HepG2 (cell line): ENCODE measurements around the gene OR6S1. TPM values are rescaled to one million over a fixed set of nuclear protein-coding genes. Genes with fewer than 3 reads are reported as not detected.
A peak's percentile ranks its signal among the peaks of the same experiment; 100 is the strongest.

Experiments
- ATF2 ChIP-seq: sonication (generic); formaldehyde crosslinking; IDR thresholded peaks from 2 replicates; pipeline ENCODE4 v1.4.0; 2020; ENCODE audit warnings: missing genetic modification reagents
- ETV5 ChIP-seq: IDR thresholded peaks from 2 replicates; pipeline ENCODE4 v1.6.1; 2018; ENCODE audit warnings: missing biosample characterization, missing genetic modification reagents, inconsistent platforms, borderline replicate concordance
- FOXC1 ChIP-seq: sonication (generic); formaldehyde crosslinking; IDR thresholded peaks from 2 replicates; pipeline ENCODE4 v1.8.0; 2022; ENCODE audit warnings: mild to moderate bottlenecking, missing genetic modification reagents, borderline replicate concordance
- HNF1B ChIP-seq: sonication (generic); formaldehyde crosslinking; IDR thresholded peaks from 2 replicates; pipeline ENCODE4 v1.5.1; 2020; ENCODE audit warnings: mild to moderate bottlenecking, moderate library complexity, missing genetic modification reagents
- KAT7 ChIP-seq: IDR thresholded peaks from 2 replicates; pipeline ENCODE4 v1.6.1; 2018; ENCODE audit warnings: borderline replicate concordance, missing compliant biosample characterization
- NCOA2 ChIP-seq: sonication (generic); formaldehyde crosslinking; IDR thresholded peaks from 2 replicates; pipeline ENCODE4 v1.8.0; 2022; ENCODE audit warnings: inconsistent platforms
- NR1H2 ChIP-seq: sonication (generic); formaldehyde crosslinking; IDR thresholded peaks from 2 replicates; pipeline ENCODE4 v1.8.1; 2022; ENCODE audit warnings: low read depth, missing genetic modification reagents, borderline replicate concordance
- NR2F2 ChIP-seq: IDR thresholded peaks from 2 replicates; pipeline ENCODE4 v1.6.1; 2012; ENCODE audit warnings: low read depth, inconsistent platforms, borderline replicate concordance
- RBFOX2 ChIP-seq: fragments of 200-400 bp; formaldehyde crosslinking; IDR thresholded peaks from 2 replicates; pipeline ENCODE4 v1.6.1; 2017; ENCODE audit warnings: low read depth, mild to moderate bottlenecking, low read length
- SALL1 ChIP-seq: sonication (generic); formaldehyde crosslinking; IDR thresholded peaks from 2 replicates; pipeline ENCODE4 v1.8.0; 2022; ENCODE audit warnings: mild to moderate bottlenecking, missing genetic modification reagents
- SMARCC2 ChIP-seq: fragments of 450-650 bp; IDR thresholded peaks from 2 replicates; pipeline ENCODE4 v1.6.1; 2017; ENCODE audit warnings: antibody characterized with exemption, mild to moderate bottlenecking
- SRY ChIP-seq: sonication (generic); formaldehyde crosslinking; IDR thresholded peaks from 2 replicates; pipeline ENCODE4 v1.8.0; 2022; ENCODE audit warnings: mild to moderate bottlenecking, missing genetic modification reagents
- TEF ChIP-seq: sonication (generic); formaldehyde crosslinking; IDR thresholded peaks from 2 replicates; pipeline ENCODE4 v1.5.0; 2020; ENCODE audit warnings: missing genetic modification reagents
- TFDP2 ChIP-seq: sonication (generic); formaldehyde crosslinking; IDR thresholded peaks from 2 replicates; pipeline ENCODE4 v1.4.0; 2020; ENCODE audit warnings: missing genetic modification reagents
- ZBTB1 ChIP-seq: sonication (generic); formaldehyde crosslinking; IDR thresholded peaks from 2 replicates; pipeline ENCODE4 v1.4.0; 2020; ENCODE audit warnings: missing genetic modification reagents, borderline replicate concordance
- ZFP41 ChIP-seq: sonication (generic); formaldehyde crosslinking; IDR thresholded peaks from 2 replicates; pipeline ENCODE4 v1.4.0; 2020; ENCODE audit warnings: mild to moderate bottlenecking, missing genetic modification reagents, borderline replicate concordance
- ZNF121 ChIP-seq: sonication (generic); formaldehyde crosslinking; IDR thresholded peaks from 2 replicates; pipeline ENCODE4 v1.5.0; 2020; ENCODE audit warnings: mild to moderate bottlenecking, missing genetic modification reagents
- ZNF235 ChIP-seq: sonication (generic); formaldehyde crosslinking; IDR thresholded peaks from 2 replicates; pipeline ENCODE4 v1.8.1; 2023; ENCODE audit warnings: mild to moderate bottlenecking, missing genetic modification reagents, borderline replicate concordance
- ZNF253 ChIP-seq: sonication (generic); formaldehyde crosslinking; IDR thresholded peaks from 2 replicates; pipeline ENCODE4 v1.8.0; 2022; ENCODE audit warnings: mild to moderate bottlenecking, missing genetic modification reagents, borderline replicate concordance
- ZNF639 ChIP-seq: conservative IDR thresholded peaks from 2 replicates; pipeline ENCODE4 v1.6.1; 2018; ENCODE audit warnings: missing genetic modification reagents
- ZNF7 ChIP-seq: IDR thresholded peaks from 2 replicates; pipeline ENCODE4 v1.6.1; 2016; ENCODE audit warnings: missing biosample characterization, missing genetic modification reagents
- ZNF841 ChIP-seq: sonication (generic); formaldehyde crosslinking; IDR thresholded peaks from 2 replicates; pipeline ENCODE4 v1.8.1; 2023; ENCODE audit warnings: missing genetic modification reagents, borderline replicate concordance
- ZNF879 ChIP-seq: sonication (generic); formaldehyde crosslinking; IDR thresholded peaks from 2 replicates; pipeline ENCODE4 v1.8.1; 2023; ENCODE audit warnings: missing genetic modification reagents
- polyA plus RNA-seq, 8 experiments: library from polyadenylated mRNA; depleted of rRNA in 3 of 8; stranded (reverse) in 7 of 8; unstranded in 1 of 8; fragments of >200 nt; fragmentation: Illumina TruSeq in 4 of 8; extraction: Trizol in 4 of 8; gene quantifications; 2 replicates each; pipeline versions ENCODE4 v1.2.1 to v1.2.3, GENCODE V29; 2011 to 2016; ENCODE audit warnings: low read depth in 4 of 8, missing spikeins in 1 of 8, mixed read lengths in 1 of 8; ENCODE audit not compliant: insufficient read depth in 1 of 8
- total RNA-seq, 5 experiments: library from RNA; depleted of rRNA; stranded (reverse); fragments of >200 nt; fragmentation: Illumina TruSeq; extraction: Trizol; gene quantifications; 2 replicates each; pipeline ENCODE4 v1.2.3, GENCODE V29; 2016; ENCODE audit warnings: low read depth in 1 of 5

OR6S1 gene
- total and polyA plus RNA-seq, 2 of the 13 experiments (the other 11 are each of a cell fraction or from before 2014, with no cell fraction given) = 0.09 TPM; not detected in 1

- TF ChIP-seq ATF2 (CRISPR knock-in tag) (peak; percentile 90), ZBTB1 (CRISPR knock-in tag) (no peak), NR1H2 (CRISPR knock-in tag) (no peak; the same call in 1 of the 2 replicates), SMARCC2 (no peak), ZFP41 (CRISPR knock-in tag) (no peak), ZNF879 (no peak), ZNF235 (CRISPR knock-in tag) (peak; percentile 44; the same call in 1 of the 2 replicates), SRY (CRISPR knock-in tag) (peak; percentile 81), RBFOX2 (no peak), FOXC1 (peak; percentile 95), HNF1B (CRISPR knock-in tag) (peak; percentile 81), ZNF7 (0 out of 2 replicates have a peak, but pooled peaks have one; percentile 18), ZNF841 (CRISPR knock-in tag) (peak; percentile 81; the same call in 1 of the 2 replicates), ETV5 (no peak), ZNF121 (CRISPR knock-in tag) (peak; percentile 42; the same call in 1 of the 2 replicates), SALL1 (CRISPR knock-in tag) (peak; percentile 89), NCOA2 (peak; percentile 75), ZNF639 (CRISPR knock-in tag) (no peak; the same call in 1 of the 2 replicates), TFDP2 (CRISPR knock-in tag) (peak; percentile 75), ZNF253 (CRISPR knock-in tag) (0 out of 2 replicates have a peak, but pooled peaks have one; percentile 36), KAT7 (peak; percentile 84; the same call in 1 of the 2 replicates), NR2F2 (no peak; the same call in 1 of the 2 replicates), TEF (CRISPR knock-in tag) (no peak)
Measured at GRCh38 chr14:20613094-20614037, 28.1 kb downstream of the OR6S1 start (continued).
